HG03025 (cell line): ENCODE results near the gene ADCK1.
"Not testable (repeated sequence)": the region's sequence is repeated elsewhere in the genome, so short reads cannot be mapped to it uniquely, and the experiment has no call there.

Source experiments
- ATAC-seq: cut with Tn5 transposase; IDR thresholded peaks from one replicate; pipeline ENCODE4 v1.9.1; 2021; ENCODE audit warnings: mild to moderate bottlenecking, moderate library complexity; ENCODE audit not compliant: unreplicated experiment, low FRiP score

The ADCK1 gene

GRCh38 chr14:77808250-77808649 is 8.3 kb downstream of the ADCK1 start:
- no peak for ATAC-seq

GRCh38 chr14:77809011-77809410 is 9.1 kb downstream of the ADCK1 start:
- no peak for ATAC-seq

- ATAC-seq, result no peak
Observed at GRCh38 chr14:77812028-77812427, 12.1 kb downstream of the ADCK1 start.

- ATAC-seq, result not testable (repeated sequence)
Observed at GRCh38 chr14:77812682-77813081, 12.8 kb downstream of the ADCK1 start.

- no peak for ATAC-seq
Observed at GRCh38 chr14:77822307-77822706, 22.4 kb downstream of the ADCK1 start.

GRCh38 chr14:77822741-77823140 is 22.8 kb downstream of the ADCK1 start:
- ATAC-seq, result no peak

- no peak for ATAC-seq
Observed at GRCh38 chr14:77823378-77823777, 23.5 kb downstream of the ADCK1 start.

- ATAC-seq, result no peak
Observed at GRCh38 chr14:77825895-77826519, 26.1 kb downstream of the ADCK1 start.

GRCh38 chr14:77830692-77831091 is 30.8 kb downstream of the ADCK1 start:
- ATAC-seq, result no peak

GRCh38 chr14:77832297-77832696 is 32.4 kb downstream of the ADCK1 start:
- ATAC-seq, result no peak

- no peak for ATAC-seq
Observed at GRCh38 chr14:77837926-77838325, 38.0 kb downstream of the ADCK1 start.

- ATAC-seq, result no peak
Observed at GRCh38 chr14:77838831-77839511, 39.1 kb downstream of the ADCK1 start.

GRCh38 chr14:77843195-77843594 is 43.3 kb downstream of the ADCK1 start:
- ATAC-seq, result no peak

- no peak for ATAC-seq
Observed at GRCh38 chr14:77843651-77844050, 43.7 kb downstream of the ADCK1 start.

- ATAC-seq, result no peak
Observed at GRCh38 chr14:77844802-77845201, 44.9 kb downstream of the ADCK1 start.

GRCh38 chr14:77848031-77848430 is 48.1 kb downstream of the ADCK1 start:
- no peak for ATAC-seq

- no peak for ATAC-seq
Observed at GRCh38 chr14:77849711-77850110, 49.8 kb downstream of the ADCK1 start.

GRCh38 chr14:77853919-77854318 is 54.0 kb downstream of the ADCK1 start:
- no peak for ATAC-seq

- ATAC-seq, result no peak
Observed at GRCh38 chr14:77856941-77857340, 57.0 kb downstream of the ADCK1 start.

GRCh38 chr14:77859934-77860570 is 60.1 kb downstream of the ADCK1 start:
- ATAC-seq, result no peak

GRCh38 chr14:77861201-77861600 is 61.3 kb downstream of the ADCK1 start:
- ATAC-seq, result no peak
